Left colon (tissue), 2 donors: ENCODE measurements around the gene ACKR3. TPM values are rescaled to one million over a fixed set of nuclear protein-coding genes. Genes with fewer than 3 reads are reported as not detected.

Experiments
- ATAC-seq: fragments of 200-7000 bp; cut with Tn5 transposase; one replicate; pipeline ENCODE4 v1.9.1; 2020; ENCODE audit warnings: mild to moderate bottlenecking, moderate library complexity
- DNase-seq, 2 donors: peaks; one replicate each; pipeline ENCODE4 v3.0.0-alpha.2; 2020
- intact Hi-C, 2 donors: fragments of 100-400 bp; cut with DNase I in 1 of 2; cut with micrococcal nuclease in 1 of 2; formaldehyde crosslinking; loops; one replicate each; pipeline versions ENCODE4 v1.11.2 to v1.14.0; 2022; cut with DNase I, micrococcal nuclease
- total RNA-seq, 2 donors: library from RNA; stranded (reverse); fragmentation: NEBNext Ultra II Directional; extraction: Animal tissue kit (Norgen Biotek cat#: 25700); gene quantifications; one replicate each; pipeline ENCODE4 v1.2.1, GENCODE V29; 2021
- donor health status: DM: no; HTN: no; CAD: no.
- donor health status: DM: yes; HTN: yes; CAD: no.

ACKR3 gene
- total RNA-seq, 2 donors from 2014 or later: 8.5 to 11.3 TPM

GRCh38 chr2:236547725-236548124 is 21.9 kb upstream of the ACKR3 start:
- intact Hi-C loops: no loop called here
- ATAC-seq (no peak), DNase-seq (no peak)

GRCh38 chr2:236548179-236548921 is 21.3 kb upstream of the ACKR3 start:
- intact Hi-C loops: no loop called here
- ATAC-seq: no peak
- DNase-seq: no peak

GRCh38 chr2:236549165-236549564 is 20.5 kb upstream of the ACKR3 start:
- no peak for DNase-seq
- no peak for ATAC-seq
- intact Hi-C loops: no loop called here

- intact Hi-C loops: no loop called here
- ATAC-seq (no peak), DNase-seq (no peak)
Observed at GRCh38 chr2:236550290-236550689, 19.3 kb upstream of the ACKR3 start.

GRCh38 chr2:236550701-236551465 is 18.7 kb upstream of the ACKR3 start:
- DNase-seq: no peak
- no peak for ATAC-seq
- intact Hi-C loops: no loop called here

- intact Hi-C loops: no loop called here
- ATAC-seq: no peak
- no peak for DNase-seq
Observed at GRCh38 chr2:236551471-236552211, 18.0 kb upstream of the ACKR3 start.

GRCh38 chr2:236552212-236552542 is 17.4 kb upstream of the ACKR3 start:
- DNase-seq (no peak), ATAC-seq (no peak)
- intact Hi-C loops: no loop called here

- DNase-seq: no peak
Observed at GRCh38 chr2:236552581-236553363, 16.9 kb upstream of the ACKR3 start.

GRCh38 chr2:236553522-236553921 is 16.1 kb upstream of the ACKR3 start:
- intact Hi-C loops: no loop called here
- ATAC-seq: no peak

More at GRCh38 chr2:236552581-236553363, 16.9 kb upstream of the ACKR3 start:
- no peak for ATAC-seq
- intact Hi-C loops: no loop called here

GRCh38 chr2:236554629-236555282 is 14.9 kb upstream of the ACKR3 start:
- ATAC-seq (no peak), DNase-seq (no peak)
- intact Hi-C loops: no loop called here

More at GRCh38 chr2:236553522-236553921, 16.1 kb upstream of the ACKR3 start:
- no peak for DNase-seq

- ATAC-seq (no peak), DNase-seq (no peak)
Observed at GRCh38 chr2:236555481-236555880, 14.1 kb upstream of the ACKR3 start.

GRCh38 chr2:236557306-236558030 is 12.2 kb upstream of the ACKR3 start:
- DNase-seq: no peak
- ATAC-seq: no peak
- intact Hi-C loops: no loop called here

More at GRCh38 chr2:236555481-236555880, 14.1 kb upstream of the ACKR3 start:
- intact Hi-C loops: no loop called here

GRCh38 chr2:236558036-236558435 is 11.6 kb upstream of the ACKR3 start:
- DNase-seq (no peak), ATAC-seq (no peak)
- intact Hi-C loops: no loop called here

GRCh38 chr2:236558993-236559978 is 10.3 kb upstream of the ACKR3 start:
- ATAC-seq (no peak), DNase-seq (no peak)
- intact Hi-C loops: no loop called here

GRCh38 chr2:236561874-236562273 is 7.8 kb upstream of the ACKR3 start:
- ATAC-seq (no peak), DNase-seq (no peak)
- intact Hi-C loops: loop anchor here in 1 of 2 donors (10.0 kb wide), 1 partner anchor 207 kb away; no protein-coding TSS in a partner anchor

GRCh38 chr2:236562434-236562833 is 7.2 kb upstream of the ACKR3 start:
- DNase-seq (no peak), ATAC-seq (no peak)
- intact Hi-C loops: loop anchor here in 1 of 2 donors (10.0 kb wide), 1 partner anchor 208 kb away; no protein-coding TSS in a partner anchor
